Measurements from ENCODE around the gene FBN1. TPM values are rescaled to one million over a fixed set of nuclear protein-coding genes. Genes with fewer than 3 reads are reported as not detected.

The FBN1 gene
- total and polyA plus RNA-seq, 10 of the 15 experiments (the other 5 are each of a cell fraction or from before 2014, with no cell fraction given), result 2.2 to 15.3 (median 7.0) TPM

- no peaks in the 10 kb centered on the region for H3K27me3 ChIP-seq (replicated peaks in 1 of 2; ENCODE audit: control insufficient read depth in 2 of 2, insufficient read depth in 2 of 2, low read length in 1 of 2)
- ChIA-PET RAD21 (ENCODE audit: unreplicated experiment) (no interaction called here), CTCF (interaction anchor here (1.6 kb wide), 1 partner anchor 76 kb away, joined by 3 read pairs; no protein-coding TSS in a partner anchor), POLR2A (no interaction called here), SMC1A (ENCODE audit: uncharacterized antibody, unreplicated experiment) (interaction anchor here (1.5 kb wide), 1 partner anchor 10 kb away, joined by 5 read pairs; no protein-coding TSS in a partner anchor)
- no peak for TF ChIP-seq LARP7 (IDR thresholded peaks at IDR 0.05)
- TF ChIP-seq JUNB (IDR thresholded peaks at IDR 0.05), result no peak
- TF ChIP-seq, protein P1, sequence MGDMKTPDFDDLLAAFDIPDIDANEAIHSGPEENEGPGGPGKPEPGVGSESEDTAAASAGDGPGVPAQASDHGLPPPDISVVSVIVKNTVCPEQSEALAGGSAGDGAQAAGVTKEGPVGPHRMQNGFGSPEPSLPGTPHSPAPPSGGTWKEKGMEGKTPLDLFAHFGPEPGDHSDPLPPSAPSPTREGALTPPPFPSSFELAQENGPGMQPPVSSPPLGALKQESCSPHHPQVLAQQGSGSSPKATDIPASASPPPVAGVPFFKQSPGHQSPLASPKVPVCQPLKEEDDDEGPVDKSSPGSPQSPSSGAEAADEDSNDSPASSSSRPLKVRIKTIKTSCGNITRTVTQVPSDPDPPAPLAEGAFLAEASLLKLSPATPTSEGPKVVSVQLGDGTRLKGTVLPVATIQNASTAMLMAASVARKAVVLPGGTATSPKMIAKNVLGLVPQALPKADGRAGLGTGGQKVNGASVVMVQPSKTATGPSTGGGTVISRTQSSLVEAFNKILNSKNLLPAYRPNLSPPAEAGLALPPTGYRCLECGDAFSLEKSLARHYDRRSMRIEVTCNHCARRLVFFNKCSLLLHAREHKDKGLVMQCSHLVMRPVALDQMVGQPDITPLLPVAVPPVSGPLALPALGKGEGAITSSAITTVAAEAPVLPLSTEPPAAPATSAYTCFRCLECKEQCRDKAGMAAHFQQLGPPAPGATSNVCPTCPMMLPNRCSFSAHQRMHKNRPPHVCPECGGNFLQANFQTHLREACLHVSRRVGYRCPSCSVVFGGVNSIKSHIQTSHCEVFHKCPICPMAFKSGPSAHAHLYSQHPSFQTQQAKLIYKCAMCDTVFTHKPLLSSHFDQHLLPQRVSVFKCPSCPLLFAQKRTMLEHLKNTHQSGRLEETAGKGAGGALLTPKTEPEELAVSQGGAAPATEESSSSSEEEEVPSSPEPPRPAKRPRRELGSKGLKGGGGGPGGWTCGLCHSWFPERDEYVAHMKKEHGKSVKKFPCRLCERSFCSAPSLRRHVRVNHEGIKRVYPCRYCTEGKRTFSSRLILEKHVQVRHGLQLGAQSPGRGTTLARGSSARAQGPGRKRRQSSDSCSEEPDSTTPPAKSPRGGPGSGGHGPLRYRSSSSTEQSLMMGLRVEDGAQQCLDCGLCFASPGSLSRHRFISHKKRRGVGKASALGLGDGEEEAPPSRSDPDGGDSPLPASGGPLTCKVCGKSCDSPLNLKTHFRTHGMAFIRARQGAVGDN (IDR thresholded peaks at IDR 0.05), result no peak
- TF ChIP-seq RCOR1 (conservative IDR thresholded peaks at IDR 0.05; ENCODE audit: low read depth, low read length), result no peak
- no peak for TF ChIP-seq PAX5 (IDR thresholded peaks at IDR 0.05; ENCODE audit: borderline replicate concordance, low read depth, low read length)
- TF ChIP-seq TBL1XR1 (IDR thresholded peaks at IDR 0.05; ENCODE audit: low read depth, low read length), result no peak
- TF ChIP-seq WRNIP1 (IDR thresholded peaks at IDR 0.05; ENCODE audit: borderline replicate concordance, low read depth, low read length), result no peak
- TF ChIP-seq SKIL (IDR thresholded peaks at IDR 0.05; ENCODE audit: low read depth, poor library complexity, severe bottlenecking), result no peak
- TF ChIP-seq HDAC2 (IDR thresholded peaks at IDR 0.05), result no peak
- in situ Hi-C loops (cut with MboI) (no loop called here), intact Hi-C loops (cut with micrococcal nuclease; ENCODE audit: unreplicated experiment) (no loop called here)
- ATAC-seq (no peak), DNase-seq (ENCODE audit: low read depth, low spot score) (no peak), FAIRE-seq (no peak)
- peaks cover 4% of the 10 kb centered on the region for H3K4me1 ChIP-seq (ENCODE audit: control insufficient read depth, insufficient read depth, low read length)
- no peak overlapping the region for H3K9ac ChIP-seq (ENCODE audit: control insufficient read depth, insufficient read depth, low read length)
- no TSS peak for BruUV-seq (replicated peaks)
- no peak overlapping the region for H3K27ac ChIP-seq (ENCODE audit: control insufficient read depth, insufficient read depth)
- no peak overlapping the region for H3K4me2 ChIP-seq (ENCODE audit: control insufficient read depth, insufficient read depth)
- H2AFZ ChIP-seq (ENCODE audit: control insufficient read depth, low read depth, low read length), result no peak overlapping the region
- H3K4me3 ChIP-seq, result no peak overlapping the region
- no peaks in the 10 kb centered on the region for H4K20me1 ChIP-seq (ENCODE audit: control insufficient read depth, insufficient read depth)
- 83% methylated on average over 6 of the region's 6 CpGs for WGBS (ENCODE audit: insufficient coverage, insufficient replicate concordance, low lambda C conversion rate, missing lambda C conversion rate)
- H3K36me3 ChIP-seq (ENCODE audit: control insufficient read depth in 2 of 2, insufficient read depth in 2 of 2, low read length in 1 of 2), result no peaks in the 10 kb centered on the region; a peak in 1 of 4 replicates
- no peaks in the 10 kb centered on the region for H3K9me3 ChIP-seq (replicated peaks; ENCODE audit: control insufficient read depth, insufficient read depth, low read length)
- H3K79me2 ChIP-seq (ENCODE audit: control insufficient read depth, insufficient read depth, low read length), result no peaks in the 10 kb centered on the region
Observed at GRCh38 chr15:48413304-48413703, 232.2 kb downstream of the FBN1 start.
